Gastroesophageal sphincter (tissue), 4 donors: ENCODE data around the gene MAU2. TPM values are rescaled to one million over a fixed set of nuclear protein-coding genes. Genes with fewer than 3 reads are reported as not detected.

Experiments used
- ATAC-seq: fragments of 150-250 bp; one replicate; pipeline ENCODE4 v1.9.1; 2016; ENCODE audit warnings: mild to moderate bottlenecking, moderate library complexity
- H3K27ac ChIP-seq, 4 donors: fragments of 200-600 bp; sonication (generic) in 3 of 4; 1 replicate in 3 of 4; 2 replicates in 1 of 4; pipeline ENCODE4 v1.5.1; 2016 to 2019
- H3K27me3 ChIP-seq: fragments of 200-600 bp; sonication (generic); one replicate; pipeline ENCODE4 v1.5.1; 2019
- H3K36me3 ChIP-seq, 2 donors: fragments of 200-600 bp; sonication (generic); one replicate each; pipeline ENCODE4 v1.5.1; 2019; ENCODE audit warnings: control low read depth in 1 of 2
- H3K4me1 ChIP-seq, 3 donors: fragments of 200-600 bp; sonication (generic); 1 replicate in 2 of 3; 2 replicates in 1 of 3; pipeline ENCODE4 v1.5.1; 2016 to 2019; ENCODE audit warnings: control low read depth in 2 of 3
- H3K4me3 ChIP-seq, 2 donors: fragments of 200-600 bp; sonication (generic); one replicate each; pipeline ENCODE4 v1.5.1; 2019; ENCODE audit warnings: mild to moderate bottlenecking in 1 of 2, moderate library complexity in 1 of 2
- H3K9me3 ChIP-seq, 3 donors: fragments of 200-600 bp; sonication (generic); one replicate each; pipeline ENCODE4 v1.5.1; 2017 to 2019; ENCODE audit warnings: control low read depth in 2 of 3
- CTCF ChIP-seq, 4 experiments: fragments of 200-600 bp in 2 of 4; fragments of 450-650 bp in 2 of 4; sonication (generic) in 1 of 4; IDR thresholded peaks; one replicate each; pipeline ENCODE4 v1.5.1; 2017 to 2019; ENCODE audit warnings: antibody characterized with exemption in 4 of 4, mild to moderate bottlenecking in 2 of 4, moderate library complexity in 2 of 4
- EP300 ChIP-seq: sonication (generic); formaldehyde crosslinking; IDR thresholded peaks from one replicate; pipeline ENCODE4 v1.6.1; 2017; ENCODE audit warnings: antibody characterized with exemption, mild to moderate bottlenecking
- POLR2A ChIP-seq, 2 donors: fragments of 450-650 bp; IDR thresholded peaks; one replicate each; pipeline ENCODE4 v1.6.1; 2017; ENCODE audit warnings: antibody characterized with exemption in 2 of 2, mild to moderate bottlenecking in 2 of 2, moderate library complexity in 1 of 2
- POLR2AphosphoS5 ChIP-seq: sonication (generic); formaldehyde crosslinking; IDR thresholded peaks from one replicate; pipeline ENCODE4 v1.6.1; 2017; ENCODE audit warnings: antibody characterized with exemption
- WGBS, 2 donors: methylation state at CpG; one replicate each; pipeline ENCODE4 v1.1.5; 2018; ENCODE audit warnings: low coverage in 1 of 2; 5-methylcytosine and 5-hydroxymethylcytosine counted together
- total RNA-seq, 4 donors: library from RNA; depleted of rRNA; stranded (reverse); fragments of >200 nt; gene quantifications; one replicate each; pipeline ENCODE4 v1.1.0, GENCODE V29; 2016

Gene MAU2
- total RNA-seq, 4 donors from 2014 or later = 17.9 to 46.5 (median 39.0) TPM

GRCh38 chr19:19305696-19306095, 14.9 kb upstream of the MAU2 start:
- no peaks in the 10 kb centered on the region for H3K9me3 ChIP-seq
- no peak for ATAC-seq
- no peak overlapping the region for H3K27ac ChIP-seq
- no peaks in the 10 kb centered on the region for H3K4me1 ChIP-seq
- no peaks in the 10 kb centered on the region for H3K27me3 ChIP-seq
- no peak for TF ChIP-seq CTCF (IDR thresholded peaks at IDR 0.05)
- TF ChIP-seq POLR2A (IDR thresholded peaks at IDR 0.05) = no peak
- no peak for TF ChIP-seq POLR2AphosphoS5
- TF ChIP-seq EP300 = no peak
- WGBS, 2 donors = 90% methylated on average over 2 of the region's 16 CpGs; no CpG with 5 or more reads in 1 of the 2 donors
- H3K4me3 ChIP-seq = no peak overlapping the region
- peaks cover 0 to 100% of the 10 kb centered on the region in 2 donors for H3K36me3 ChIP-seq

GRCh38 chr19:19306191-19306590, 14.4 kb upstream of the MAU2 start:
- Histone ChIP-seq H3K4me1 (no peaks in the 10 kb centered on the region), H3K27me3 (no peaks in the 10 kb centered on the region), H3K36me3 (peaks cover 0 to 100% of the 10 kb centered on the region in 2 donors), H3K27ac (no peak overlapping the region), H3K4me3 (no peak overlapping the region), H3K9me3 (no peaks in the 10 kb centered on the region)
- WGBS, 2 donors = no CpG with 5 or more reads among the region's 9 CpGs
- TF ChIP-seq POLR2A (IDR thresholded peaks at IDR 0.05) (no peak), CTCF (IDR thresholded peaks at IDR 0.05) (no peak), EP300 (no peak), POLR2AphosphoS5 (no peak)
- ATAC-seq = no peak

GRCh38 chr19:19308373-19308772, 12.3 kb upstream of the MAU2 start:
- no peak for ATAC-seq
- WGBS, 2 donors = 91% methylated on average over 5 of the region's 10 CpGs; no CpG with 5 or more reads in 1 of the 2 donors
- H3K27me3 ChIP-seq = no peaks in the 10 kb centered on the region
- H3K36me3 ChIP-seq = peaks cover 0 to 98% of the 10 kb centered on the region in 2 donors
- TF ChIP-seq POLR2AphosphoS5 = no peak
- no peak for TF ChIP-seq POLR2A (IDR thresholded peaks at IDR 0.05)
- no peak for TF ChIP-seq CTCF (IDR thresholded peaks at IDR 0.05)
- no peak for TF ChIP-seq EP300
- no peaks in the 10 kb centered on the region for H3K9me3 ChIP-seq
- no peak overlapping the region for H3K4me3 ChIP-seq
- H3K4me1 ChIP-seq = no peaks in the 10 kb centered on the region
- no peak overlapping the region for H3K27ac ChIP-seq

- Histone ChIP-seq H3K4me1 (peaks cover 0 to 17% (median 9%) of the 10 kb centered on the region in 3 donors), H3K27ac (no peak overlapping the region), H3K36me3 (peaks cover 0 to 62% of the 10 kb centered on the region in 2 donors), H3K9me3 (no peaks in the 10 kb centered on the region), H3K4me3 (no peak overlapping the region), H3K27me3 (no peaks in the 10 kb centered on the region)
- ATAC-seq = no peak
- no CpG with 5 or more reads among the region's 2 CpGs for WGBS, 2 donors
- TF ChIP-seq POLR2AphosphoS5 (no peak), CTCF (IDR thresholded peaks at IDR 0.05) (no peak), EP300 (no peak)
These were observed 5.2 kb upstream of the MAU2 start for GRCh38 chr19:19315444-19315843.

GRCh38 chr19:19316082-19316481, 4.5 kb upstream of the MAU2 start:
- Histone ChIP-seq H3K36me3 (peaks cover 0 to 56% of the 10 kb centered on the region in 2 donors), H3K4me3 (no peak overlapping the region), H3K4me1 (peaks cover 0 to 17% (median 9%) of the 10 kb centered on the region in 3 donors), H3K27me3 (no peaks in the 10 kb centered on the region), H3K27ac (no peak overlapping the region), H3K9me3 (no peaks in the 10 kb centered on the region)
- ATAC-seq = no peak
- TF ChIP-seq POLR2AphosphoS5 (no peak), POLR2A (IDR thresholded peaks at IDR 0.05) (no peak), EP300 (no peak), CTCF (IDR thresholded peaks at IDR 0.05) (no peak)
- WGBS, 2 donors = 86% methylated on average over 1 of the region's 1 CpG; no CpG with 5 or more reads in 1 of the 2 donors
